GM21447 (cell line): ENCODE results near the gene ABCA1.
"Not testable (repeated sequence)": the region's sequence is repeated elsewhere in the genome, so short reads cannot be mapped to it uniquely, and the experiment has no call there.

Experiments used
- ATAC-seq: cut with Tn5 transposase; IDR thresholded peaks from one replicate; pipeline ENCODE4 v1.9.1; 2021; ENCODE audit not compliant: unreplicated experiment

ABCA1 gene

DNA sequence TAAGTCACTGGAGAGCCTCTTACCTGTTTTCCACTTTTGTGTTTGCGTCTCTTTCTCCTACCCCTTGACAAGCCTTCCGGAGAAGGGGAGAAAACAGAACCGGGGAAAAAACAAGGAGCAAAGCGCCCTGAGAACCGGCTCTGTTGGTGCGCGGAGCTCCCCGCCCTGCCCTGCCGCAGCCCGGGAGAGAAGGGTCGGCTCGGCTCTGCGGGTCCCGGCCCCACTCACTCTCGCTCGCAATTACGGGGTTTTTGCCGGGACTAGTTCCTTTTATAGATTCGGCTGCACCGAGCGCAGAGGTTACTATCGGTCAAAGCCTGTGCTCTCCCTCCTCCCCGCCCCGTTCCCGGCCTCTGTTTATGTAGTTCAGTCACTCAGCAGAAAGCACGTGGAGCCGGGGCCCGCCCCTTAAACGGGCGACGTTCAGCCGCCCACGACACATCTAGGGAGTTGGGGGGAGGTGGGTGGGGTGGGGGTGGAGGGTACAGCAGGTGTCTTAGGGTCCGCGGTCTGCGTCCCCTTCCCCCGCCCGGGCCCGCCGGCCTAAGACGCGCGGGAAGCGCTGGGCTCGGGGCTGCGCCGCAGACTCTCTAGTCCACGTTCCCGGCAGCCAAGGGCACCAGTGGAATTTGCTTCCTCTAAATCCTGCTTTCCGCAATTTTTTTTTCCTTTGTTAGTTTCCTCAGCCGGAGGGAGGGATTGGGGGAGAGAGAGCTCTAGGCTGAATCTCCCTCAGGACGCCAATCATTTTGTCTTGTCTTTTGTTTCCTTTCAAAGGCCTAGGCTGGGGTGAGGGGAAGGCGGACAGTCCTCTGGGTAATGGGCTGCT is at the start of gene ABCA1:
Gene ABCA1, minus strand, starts transcription at position 244 of the 829 bp plus-strand sequence. CDS start 24,476 bp downstream, outside the sequence.
- no peak for ATAC-seq

DNA sequence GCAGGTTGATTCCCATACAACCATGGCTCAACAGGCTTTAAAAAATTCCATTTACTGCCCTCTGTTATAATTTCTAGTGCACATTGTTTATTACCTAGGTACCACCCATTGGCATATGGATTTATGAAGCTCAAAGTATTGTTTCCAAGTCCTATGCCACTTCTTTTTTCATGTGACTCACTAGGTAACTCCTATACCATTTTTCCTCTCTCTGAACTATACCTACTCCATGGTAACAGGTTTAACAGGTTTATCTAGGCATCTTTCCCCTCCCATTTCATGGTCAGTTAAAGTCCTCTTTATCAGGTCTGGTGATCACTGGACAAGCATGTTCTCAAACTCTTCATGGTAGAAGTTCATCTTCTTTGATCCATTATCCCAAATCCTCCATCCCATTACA is 49.6 kb upstream of the ABCA1 start:
- no peak for ATAC-seq

GRCh38 chr9:104977168-104977567 is 49.2 kb upstream of the ABCA1 start:
- no peak for ATAC-seq

DNA sequence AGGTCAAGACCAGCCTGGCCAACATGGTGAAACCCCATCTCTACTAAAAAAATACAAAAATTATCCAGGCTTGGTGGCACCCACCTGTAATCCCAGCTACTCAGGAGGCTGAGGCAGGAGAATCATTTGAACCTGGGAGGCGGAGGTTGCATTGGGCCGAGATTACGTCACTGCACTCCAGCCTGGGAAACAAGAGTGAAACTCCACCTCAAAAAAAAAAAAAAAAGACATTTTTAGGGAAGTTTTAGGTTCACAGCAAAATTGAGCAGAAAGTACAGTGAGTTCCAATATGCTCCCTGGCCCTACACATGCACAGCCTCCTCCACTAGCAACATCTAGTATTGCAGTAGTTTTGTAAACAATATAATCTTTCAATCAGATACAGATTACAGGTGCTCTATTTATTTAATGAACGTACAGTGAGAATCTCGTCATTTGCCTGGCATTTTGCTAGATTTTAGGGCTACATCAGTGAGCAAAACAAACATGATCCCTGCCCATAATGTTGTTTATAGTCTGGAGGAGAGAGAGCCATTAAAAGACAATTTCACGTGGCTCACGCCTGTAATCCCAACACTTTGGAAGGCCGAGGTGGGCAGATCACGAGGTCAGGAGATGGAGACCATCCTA is 48.1 kb upstream of the ABCA1 start:
- not testable (repeated sequence) for ATAC-seq

DNA sequence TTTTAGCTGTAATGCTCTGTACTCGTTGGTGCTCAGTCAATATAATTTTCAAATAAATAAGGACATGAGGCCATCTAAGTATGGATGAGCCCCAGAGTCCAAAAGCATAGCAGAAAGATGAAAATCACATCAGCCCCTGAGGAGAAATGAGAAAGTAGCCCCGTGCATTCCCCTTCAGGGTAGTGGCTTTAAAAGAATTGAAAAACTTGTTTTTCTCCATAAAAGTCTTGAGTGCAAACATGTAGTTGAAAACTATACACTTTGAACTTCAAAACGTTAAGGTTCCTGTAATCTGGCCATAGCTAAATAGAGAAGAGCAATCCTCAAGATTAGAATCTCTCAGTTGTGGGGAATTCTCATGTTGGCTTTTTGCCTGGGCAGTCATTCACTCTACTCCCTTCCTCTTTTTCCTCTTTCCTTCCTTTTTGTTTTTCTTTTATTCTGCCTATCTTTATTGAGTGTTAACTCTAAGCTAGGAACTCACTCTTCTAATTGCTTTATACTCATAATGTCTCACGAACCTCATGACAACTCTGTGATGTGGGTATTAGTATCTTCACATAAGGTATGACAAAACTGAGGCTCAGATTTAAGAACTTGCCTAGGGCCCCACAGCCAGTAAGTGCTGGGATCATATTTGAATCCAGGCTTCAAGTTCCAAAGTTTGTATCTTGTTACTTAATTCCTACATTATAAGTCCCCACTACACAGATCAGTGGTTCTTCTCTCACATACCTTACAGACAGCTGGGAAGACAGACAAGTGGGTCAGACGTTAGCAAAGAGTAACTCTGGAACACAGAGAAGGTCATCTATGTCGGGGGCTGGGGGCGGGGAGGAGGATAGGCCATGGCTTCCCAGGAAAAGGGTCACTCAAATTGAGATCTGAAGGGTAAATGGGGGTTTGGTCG is 46.4 kb upstream of the ABCA1 start:
- ATAC-seq, result no peak

DNA sequence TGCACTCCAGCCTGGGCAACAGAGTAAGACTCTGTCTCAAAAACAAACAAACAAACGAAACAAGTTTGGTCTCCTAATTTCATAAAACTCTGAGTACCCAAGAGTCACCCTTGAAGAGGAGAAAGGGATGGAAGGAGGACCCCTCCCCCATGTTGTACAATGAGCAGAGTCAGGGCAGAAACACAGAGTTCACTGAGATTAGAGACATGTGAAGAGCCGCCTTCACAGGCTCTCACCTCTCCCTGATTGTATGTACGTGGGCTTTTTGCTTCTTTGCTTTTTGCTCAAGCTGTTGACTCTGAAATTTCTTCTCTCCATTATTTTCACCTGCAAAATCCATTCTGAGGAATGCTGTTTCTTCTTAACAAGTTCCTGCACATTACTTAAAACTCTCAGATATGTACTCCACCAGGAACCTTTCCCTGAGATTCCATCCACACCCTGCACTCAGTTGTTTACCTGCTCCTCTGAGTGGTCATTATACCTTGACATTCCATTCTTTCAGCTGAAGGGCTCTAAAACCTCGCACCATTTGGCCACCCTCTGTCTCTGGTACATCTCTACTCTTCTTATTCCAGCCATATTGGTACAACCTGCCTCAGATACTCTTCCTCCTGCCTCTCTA is 44.4 kb upstream of the ABCA1 start:
- no peak for ATAC-seq

GRCh38 chr9:104971511-104971910 is 43.6 kb upstream of the ABCA1 start:
- no peak for ATAC-seq

DNA sequence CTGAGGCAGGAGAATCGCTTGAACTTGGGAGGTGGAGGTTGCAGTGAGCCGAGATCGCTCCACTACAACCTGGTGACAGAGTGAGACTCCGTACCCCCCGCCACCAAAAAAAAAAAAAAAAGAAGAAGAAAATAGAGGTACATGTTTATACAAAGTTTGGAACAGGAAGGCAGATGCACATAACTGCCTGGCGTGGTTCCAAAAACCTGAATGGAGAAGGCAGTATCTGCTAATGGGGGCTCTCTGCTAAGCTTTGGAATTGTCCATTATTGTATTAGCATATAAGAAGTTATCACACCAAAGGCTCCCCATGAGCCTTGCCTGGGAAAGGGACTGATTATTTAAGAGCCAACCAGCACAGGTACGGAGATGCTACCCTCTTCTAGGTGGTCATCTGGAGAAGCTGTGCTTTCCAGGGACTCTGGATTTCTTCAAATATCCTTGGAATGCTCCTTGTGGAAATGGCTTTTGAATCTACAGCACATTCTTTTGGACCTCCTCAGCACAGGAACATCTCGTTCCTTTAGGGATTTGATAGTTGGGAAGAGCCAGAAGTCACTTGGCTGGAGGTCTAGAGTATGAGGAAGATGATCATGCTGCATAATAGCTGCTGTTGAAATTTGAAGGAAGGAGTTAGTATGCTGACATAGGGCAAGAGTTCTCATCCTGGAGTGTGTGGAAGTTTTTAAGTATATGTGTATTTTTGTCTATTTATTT is 42.5 kb upstream of the ABCA1 start:
- no peak for ATAC-seq

DNA sequence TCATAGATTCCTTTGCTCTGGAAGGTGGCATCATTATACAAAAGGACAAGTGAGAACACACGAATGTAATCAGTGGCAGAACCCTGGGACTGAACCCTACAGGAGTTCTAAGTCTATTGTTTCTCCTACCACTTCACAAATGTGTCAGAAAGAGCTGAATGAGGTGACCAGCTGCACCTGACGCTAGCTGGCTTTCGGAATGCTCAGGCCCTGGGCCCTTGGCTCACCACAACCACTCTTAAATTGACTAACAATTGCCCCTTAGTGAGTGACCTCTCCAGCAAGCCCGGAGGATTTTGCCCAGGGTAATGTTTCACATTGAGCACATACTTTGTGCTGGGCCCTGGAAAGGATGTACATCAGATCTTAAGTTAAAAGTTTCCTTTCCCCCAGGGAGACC is 41.2 kb upstream of the ABCA1 start:
- ATAC-seq, result no peak

DNA sequence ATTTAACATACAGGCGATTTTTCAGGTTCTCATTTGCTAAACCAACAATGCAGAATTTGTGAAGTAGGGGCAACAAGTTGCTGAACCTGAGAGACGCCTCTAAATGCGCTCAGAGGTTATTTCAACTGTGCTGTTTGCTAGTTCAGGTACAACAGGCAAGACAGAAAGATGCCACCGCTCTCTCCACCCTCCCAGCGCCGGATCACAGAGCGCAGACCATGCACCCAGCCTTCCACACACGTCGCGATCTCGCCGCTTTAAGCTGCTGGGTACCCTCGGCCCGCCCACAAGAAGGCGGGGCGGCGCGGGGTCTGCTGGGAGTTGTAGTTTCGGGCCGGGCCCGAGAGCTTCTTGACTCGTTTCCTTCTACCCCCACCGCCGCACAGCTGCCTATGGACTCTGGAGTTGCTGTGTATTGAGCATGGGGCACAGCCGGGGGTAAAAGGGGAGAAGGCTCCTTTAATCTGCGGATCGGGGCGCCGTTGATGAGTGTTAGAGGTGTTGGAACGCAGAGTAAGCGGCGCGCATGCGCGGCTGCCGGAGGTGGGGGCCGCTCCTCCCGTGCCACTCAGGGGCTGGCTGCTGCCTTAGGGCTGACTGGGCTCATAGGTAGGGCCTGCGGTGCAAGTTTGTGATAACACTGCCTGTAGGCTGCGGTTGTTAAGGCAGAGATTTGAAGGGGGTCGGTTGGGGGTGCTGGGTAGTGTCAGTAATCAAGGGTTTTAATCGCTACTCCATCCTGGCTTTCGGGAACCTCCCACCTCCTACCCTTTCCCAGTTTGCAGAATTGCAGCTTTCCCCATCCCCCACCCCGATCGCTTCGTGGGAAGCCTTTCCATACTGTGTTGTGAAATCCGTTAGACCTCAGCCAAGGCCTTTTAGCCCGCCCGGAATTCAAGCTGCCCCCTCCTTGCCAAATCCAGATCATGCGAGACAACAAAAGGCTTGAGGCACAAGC is 40.3 kb upstream of the ABCA1 start:
- peak; percentile 100 for ATAC-seq

GRCh38 chr9:104963076-104963475 is 35.1 kb upstream of the ABCA1 start:
- ATAC-seq, result no peak

DNA sequence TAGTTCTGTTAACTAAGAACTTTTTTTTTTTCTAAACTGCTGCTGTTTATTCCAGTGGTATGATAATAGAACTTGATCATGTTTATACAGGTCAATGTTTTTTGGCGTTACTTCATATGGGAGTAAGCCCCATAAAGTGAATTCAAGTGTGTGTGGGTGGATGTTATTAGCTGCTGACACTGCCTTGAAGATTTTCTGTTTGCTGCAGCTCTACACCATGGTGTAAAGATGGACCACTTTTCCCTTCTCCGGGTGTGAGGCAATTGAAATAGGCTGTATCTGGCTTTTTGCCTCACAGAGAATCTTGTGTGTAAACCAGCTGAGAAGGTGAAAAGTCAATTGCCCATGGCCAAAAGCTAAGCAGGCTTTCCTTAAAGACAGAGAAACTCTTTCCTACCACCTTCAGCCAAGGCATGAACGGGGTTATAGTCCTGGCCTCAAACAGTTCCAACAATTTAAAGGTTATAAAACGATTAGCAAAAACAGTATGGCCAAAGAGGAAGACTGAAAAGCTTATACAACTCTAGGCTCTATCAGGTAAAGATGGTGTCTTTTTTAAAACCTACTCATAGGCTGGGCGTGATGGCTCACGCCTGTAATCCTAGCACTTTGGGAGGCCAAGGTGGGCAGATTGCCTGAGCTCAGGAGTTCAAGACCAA is 33.9 kb upstream of the ABCA1 start:
- no peak for ATAC-seq

GRCh38 chr9:104961238-104961637 is 33.3 kb upstream of the ABCA1 start:
- ATAC-seq, result peak; percentile 95

DNA sequence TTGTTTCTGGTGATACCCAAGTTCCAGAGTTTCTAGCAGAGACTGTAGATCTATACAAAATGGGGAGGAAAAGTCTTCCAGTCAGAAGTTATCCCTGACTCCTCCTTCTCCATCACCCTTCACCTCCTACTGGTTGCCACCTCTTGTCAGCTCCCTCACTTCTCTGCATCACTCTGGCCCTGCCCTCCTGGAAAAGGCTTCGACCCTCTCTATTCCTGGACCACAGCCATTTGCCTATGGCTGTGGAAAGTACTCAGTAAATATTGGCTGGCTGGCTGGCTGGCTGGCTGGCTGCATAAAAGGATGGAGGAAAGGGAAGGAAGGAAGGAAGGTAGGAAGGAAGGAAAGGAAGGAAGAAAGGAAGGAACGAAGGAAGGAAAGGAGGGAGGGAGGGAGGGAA is 32.7 kb upstream of the ABCA1 start:
- ATAC-seq, result no peak

- ATAC-seq, result no peak
Measured at GRCh38 chr9:104958751-104959150, 30.8 kb upstream of the ABCA1 start.

DNA sequence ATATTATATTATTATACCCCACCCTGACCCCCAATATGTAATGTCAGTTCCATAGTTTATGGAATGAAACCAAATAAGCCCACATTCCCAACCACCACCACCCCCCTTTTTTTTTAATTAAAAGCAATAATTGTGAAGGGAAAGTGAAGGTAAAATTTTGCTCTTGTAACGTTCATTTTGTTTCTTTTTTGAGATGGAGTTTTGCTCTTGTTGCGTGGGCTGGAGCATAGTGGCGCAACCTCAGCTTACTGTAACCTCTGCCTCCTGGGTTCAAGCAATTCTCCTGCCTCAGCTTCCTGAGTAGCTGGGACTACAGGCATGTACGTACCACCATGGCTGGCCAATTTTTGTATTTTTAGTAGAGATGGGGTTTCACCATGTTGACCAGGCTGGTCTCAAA is 30.1 kb upstream of the ABCA1 start:
- not testable (repeated sequence) for ATAC-seq

- ATAC-seq, result no peak
Measured at GRCh38 chr9:104951487-104951886, 23.5 kb upstream of the ABCA1 start.

DNA sequence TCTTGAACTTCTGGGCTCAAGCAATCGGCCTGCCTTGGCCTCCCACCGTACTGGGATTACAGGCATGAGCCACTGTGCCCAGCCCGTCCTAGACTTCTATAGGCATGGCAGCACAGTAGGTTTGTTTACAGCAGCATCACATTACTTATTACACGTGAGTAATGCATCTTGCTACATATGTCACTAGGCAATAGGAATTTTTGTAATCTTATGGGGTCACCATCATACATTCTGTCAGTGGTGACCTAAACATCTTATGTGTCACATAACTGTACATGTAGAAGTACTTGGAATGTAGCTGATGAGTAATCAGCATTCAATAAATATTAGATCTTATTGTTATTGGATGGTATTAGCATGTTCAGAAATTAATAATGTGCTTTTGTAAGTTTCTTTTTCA is 22.9 kb upstream of the ABCA1 start:
- ATAC-seq, result no peak

DNA sequence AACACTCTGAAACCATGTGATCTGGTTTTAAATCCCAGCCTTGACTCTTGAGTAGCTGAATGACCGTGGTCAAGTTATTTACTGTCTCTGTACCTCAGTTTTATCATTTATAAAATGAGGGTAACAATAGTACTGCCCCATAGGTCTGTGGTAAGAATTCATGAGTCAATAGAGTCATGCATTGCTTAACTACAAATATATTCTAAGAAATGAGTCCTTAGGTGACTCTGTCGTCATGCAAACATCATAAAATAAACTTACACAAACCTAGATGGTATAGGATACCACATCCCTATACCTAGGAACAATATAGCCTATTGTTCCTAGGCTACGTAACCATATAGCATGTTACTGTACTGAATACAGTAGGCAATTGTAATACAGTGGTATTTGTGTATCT is 20.3 kb upstream of the ABCA1 start:
- ATAC-seq, result no peak
